Measurements from ENCODE around the gene TOMM34.

Gene TOMM34, protein sequence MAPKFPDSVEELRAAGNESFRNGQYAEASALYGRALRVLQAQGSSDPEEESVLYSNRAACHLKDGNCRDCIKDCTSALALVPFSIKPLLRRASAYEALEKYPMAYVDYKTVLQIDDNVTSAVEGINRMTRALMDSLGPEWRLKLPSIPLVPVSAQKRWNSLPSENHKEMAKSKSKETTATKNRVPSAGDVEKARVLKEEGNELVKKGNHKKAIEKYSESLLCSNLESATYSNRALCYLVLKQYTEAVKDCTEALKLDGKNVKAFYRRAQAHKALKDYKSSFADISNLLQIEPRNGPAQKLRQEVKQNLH

DNA sequence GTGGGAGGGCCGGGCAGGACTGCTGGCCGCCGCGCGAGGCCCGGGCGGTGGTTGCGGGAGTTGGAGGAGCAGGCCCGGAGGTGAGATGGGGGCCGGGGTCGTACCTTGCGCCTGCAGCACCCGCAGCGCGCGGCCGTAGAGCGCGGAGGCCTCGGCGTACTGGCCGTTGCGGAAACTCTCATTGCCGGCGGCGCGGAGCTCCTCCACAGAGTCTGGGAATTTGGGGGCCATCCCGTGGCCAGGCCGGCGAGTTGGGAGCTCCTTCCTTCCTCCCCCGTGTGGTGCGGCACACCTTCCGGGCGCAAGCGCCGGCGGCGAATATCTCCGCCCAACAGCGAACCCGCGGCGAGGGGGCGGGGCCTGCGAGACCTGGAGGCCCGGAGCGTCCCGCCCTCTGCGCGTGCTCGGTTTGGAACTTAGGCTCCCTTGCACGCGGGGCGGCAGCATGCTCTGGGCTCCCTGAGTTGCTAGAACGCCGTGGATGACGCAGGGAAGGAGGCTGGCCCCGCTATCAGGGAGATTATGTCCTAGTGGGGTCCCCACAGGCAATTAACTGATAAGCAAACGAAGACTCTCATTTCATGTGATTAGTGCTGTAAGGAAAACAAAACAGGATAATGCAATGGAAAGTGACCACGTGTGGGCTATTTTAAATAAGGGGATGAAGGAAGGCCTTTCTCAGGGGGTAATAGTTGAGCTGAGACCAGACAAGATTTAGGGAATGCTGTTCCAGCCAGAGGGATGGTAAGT, at the start of gene TOMM34:
Gene TOMM34, minus strand, starts transcription at position 295 of the 750 bp plus-strand sequence. Its CDS starts 64 bp downstream, at position 231.
- DNase-seq (ENCODE audit: low spot score), result peak; percentile 98

DNA sequence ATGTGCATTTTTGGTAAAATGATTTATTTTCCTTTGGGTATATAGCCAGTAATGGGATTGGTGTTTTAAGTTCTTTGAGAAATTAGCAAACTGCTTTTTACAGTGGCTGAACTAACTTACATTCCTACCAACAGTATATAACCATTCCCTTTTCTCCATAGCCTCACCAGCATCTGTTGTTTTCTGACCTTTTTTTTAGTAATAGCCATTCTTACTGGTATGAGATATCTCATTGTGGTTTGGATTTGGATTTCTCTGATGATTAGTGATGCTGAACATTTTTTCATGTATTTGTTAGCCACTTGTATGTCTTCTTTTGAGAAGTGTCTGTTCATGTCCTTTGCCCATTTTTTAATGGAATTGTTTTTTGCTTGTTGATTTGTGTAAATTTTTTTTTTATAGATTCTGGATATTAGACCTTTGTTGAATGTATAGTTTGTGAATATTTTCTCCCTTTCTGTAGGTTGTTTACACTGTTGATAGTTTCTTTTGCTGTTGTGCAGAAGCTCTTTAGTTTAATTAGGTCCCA, 48.4 kb upstream of the TOMM34 start:
- DNase-seq (ENCODE audit: low spot score), result no peak

DNA sequence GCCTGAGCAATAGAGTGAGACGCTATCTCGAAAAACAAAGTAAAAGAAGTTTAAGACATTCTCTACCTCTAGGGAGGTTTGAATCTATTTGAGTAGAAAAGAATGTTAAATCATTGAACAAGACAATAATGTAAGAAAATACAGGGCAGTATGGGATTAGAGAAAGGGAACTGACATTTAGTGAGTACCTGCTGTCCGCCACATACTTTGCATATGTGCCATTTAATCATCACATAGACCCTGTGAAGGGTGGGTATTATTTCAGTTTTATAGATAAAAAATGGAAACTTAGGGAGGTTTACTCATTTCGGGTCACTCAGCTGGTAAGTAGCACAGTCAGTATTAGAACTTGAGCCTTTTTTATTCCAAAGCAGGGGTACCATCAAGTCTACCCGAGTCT, 37.5 kb upstream of the TOMM34 start:
- DNase-seq (ENCODE audit: low spot score), result no peak

DNA sequence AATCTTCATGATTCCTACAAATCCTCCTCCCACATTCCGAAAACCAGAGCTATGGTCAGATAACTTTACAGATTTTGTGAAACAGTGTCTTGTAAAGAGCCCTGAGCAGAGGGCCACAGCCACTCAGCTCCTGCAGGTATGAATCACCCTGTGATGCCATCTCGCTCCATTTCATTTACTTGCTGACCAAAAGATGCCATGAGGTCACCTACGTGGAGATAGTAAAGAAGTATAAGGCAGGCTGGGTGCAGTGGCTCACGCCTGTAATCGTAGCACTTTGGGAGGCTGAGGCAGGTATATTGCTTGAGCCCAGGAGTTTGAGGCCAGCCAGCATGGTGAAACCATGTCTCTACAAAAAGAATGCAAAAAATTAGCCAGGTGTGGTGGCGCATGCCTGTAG, 37.0 kb upstream of the TOMM34 start:
- DNase-seq (ENCODE audit: low spot score), result no peak

DNA sequence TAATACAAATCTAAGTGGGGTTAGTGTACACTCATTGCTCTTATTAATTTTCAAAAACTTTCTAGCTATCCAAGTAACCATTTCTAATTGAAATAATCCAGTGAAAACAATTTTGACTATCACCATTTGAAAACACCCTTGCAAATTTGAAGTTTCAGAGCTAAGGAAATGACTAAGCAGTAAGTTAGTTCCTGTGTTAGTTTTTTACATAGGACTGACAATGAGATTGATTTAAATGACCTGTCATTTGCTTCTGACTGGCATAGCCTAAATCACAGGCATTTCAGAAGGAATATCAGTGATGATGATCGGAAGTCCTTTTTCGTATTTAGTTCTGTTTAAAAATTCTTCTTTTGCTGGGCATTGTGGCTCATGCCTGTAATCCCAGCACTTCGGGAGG, 33.1 kb upstream of the TOMM34 start:
- DNase-seq (ENCODE audit: low spot score), result no peak

DNA sequence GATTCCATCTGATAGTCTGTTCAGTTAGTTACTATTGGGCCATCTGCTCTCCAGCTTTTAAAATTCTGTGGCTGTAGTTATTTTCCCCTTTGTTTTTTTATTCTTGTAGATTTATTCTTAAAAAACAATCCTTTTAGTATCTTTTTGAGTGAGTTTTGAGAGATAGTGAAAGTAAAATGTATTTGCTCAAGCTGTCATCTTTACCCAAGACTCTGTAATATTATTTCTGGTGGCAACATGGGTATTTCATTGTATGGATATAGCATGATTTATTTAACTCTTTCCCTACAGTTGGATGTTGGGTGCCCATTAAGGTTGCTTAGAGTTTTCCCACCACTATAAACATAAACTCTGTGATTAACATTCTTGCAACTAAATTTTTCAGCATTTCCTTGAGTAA, 30.8 kb upstream of the TOMM34 start:
- DNase-seq (ENCODE audit: low spot score), result no peak

DNA sequence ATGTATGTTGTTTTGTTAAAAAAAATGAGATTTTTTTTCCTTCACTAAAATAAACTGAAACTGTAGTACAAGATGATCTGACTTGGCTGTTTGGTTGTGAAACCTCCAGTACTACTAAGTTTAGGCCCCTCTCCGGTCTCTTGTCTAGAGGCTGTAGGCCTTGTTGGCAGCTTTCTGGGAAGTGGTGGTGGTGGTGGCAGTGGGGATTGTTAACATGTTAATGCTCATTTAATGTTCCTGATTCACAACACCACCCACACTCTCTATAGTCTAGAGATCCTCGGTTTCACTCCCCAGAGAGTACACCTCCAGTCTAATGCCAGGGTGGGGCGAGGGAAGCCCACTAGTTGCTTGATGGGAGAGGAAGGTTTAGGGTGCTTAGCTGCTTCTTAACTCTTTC, 30.2 kb upstream of the TOMM34 start:
- DNase-seq (ENCODE audit: low spot score), result no peak

DNA sequence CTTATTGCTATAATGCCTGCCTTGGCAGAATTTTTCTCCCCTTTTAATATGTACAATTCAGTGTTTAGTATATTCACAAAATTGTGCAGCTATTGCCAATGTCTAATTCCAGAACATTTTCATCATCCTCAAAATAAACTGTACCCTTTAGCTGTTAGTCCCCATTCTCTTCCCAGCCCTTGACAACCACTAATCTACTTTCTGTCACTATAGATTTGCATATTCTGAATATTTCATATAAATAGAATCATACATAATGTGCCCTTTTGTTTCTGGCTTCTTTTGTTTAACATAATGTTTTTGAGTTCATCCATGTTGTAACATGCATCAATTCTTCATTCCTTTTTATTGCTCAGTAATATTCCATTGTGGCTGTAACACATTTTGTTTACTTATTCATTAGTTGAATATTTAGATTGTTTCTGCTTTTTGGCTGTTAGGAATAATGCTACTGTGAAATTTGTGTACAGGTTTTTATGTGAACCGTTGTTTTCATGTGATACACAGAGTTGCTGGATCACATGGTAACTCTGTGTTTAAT, 28.5 kb upstream of the TOMM34 start:
- DNase-seq (ENCODE audit: low spot score), result no peak

DNA sequence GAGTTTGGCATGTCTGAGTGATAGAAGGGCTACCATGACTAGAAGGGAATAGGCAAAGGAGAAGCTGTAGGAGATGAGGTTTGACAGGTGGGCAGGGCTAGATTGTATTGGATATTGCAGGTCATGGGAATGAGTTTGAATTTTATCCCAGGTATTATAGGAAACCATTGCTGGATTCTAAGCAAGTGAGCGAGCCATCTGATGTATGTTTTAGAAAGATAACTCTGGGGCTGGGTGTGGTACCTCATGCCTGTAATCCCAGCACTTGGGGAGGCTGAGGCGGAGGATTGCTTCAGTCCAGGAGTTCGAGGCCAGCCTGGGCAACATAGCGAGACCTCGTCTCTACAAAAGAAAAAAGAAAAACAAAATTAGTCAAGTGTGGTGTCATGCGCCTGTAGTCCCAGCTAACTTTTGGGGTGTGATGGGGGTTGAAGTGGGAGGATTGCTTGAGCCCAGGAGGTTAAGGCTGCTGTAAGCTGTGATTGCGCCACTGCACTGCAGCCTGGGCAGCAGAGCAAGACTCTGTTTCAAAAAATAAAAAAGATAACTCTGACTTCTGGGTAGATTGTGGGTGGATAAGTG, 23.0 kb upstream of the TOMM34 start:
- no peak for DNase-seq (ENCODE audit: low spot score)

DNA sequence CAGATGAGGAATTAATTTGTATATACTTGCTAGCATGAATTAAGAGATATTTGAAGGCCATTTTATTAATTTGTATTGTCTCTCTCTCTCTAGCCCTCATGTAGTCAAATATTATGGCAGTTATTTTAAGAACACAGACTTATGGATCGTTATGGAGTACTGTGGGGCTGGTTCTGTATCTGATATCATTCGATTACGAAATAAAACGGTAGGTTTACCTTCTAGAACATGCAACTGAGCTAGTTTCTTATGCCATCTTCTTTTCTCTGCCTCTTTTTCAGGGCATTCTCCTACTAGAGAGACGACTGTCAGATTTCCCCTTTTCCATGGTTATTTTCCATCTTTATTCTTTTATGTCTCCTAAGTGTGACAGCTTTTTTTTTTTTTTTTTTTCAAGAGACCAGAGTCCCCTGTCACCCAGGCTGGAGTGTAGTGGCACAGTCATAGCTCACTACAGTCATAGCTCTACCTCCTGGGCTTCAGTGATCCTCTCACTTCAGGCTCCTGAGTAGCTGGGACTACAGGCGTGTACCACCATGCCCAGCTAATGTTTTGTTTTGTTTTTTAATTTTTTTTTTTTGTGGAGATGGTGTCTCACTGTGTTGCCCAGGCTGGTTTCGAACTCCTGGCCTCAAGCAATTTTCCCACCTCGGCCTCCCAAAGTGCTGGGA, 21.7 kb upstream of the TOMM34 start:
- no peak for DNase-seq (ENCODE audit: low spot score)

DNA sequence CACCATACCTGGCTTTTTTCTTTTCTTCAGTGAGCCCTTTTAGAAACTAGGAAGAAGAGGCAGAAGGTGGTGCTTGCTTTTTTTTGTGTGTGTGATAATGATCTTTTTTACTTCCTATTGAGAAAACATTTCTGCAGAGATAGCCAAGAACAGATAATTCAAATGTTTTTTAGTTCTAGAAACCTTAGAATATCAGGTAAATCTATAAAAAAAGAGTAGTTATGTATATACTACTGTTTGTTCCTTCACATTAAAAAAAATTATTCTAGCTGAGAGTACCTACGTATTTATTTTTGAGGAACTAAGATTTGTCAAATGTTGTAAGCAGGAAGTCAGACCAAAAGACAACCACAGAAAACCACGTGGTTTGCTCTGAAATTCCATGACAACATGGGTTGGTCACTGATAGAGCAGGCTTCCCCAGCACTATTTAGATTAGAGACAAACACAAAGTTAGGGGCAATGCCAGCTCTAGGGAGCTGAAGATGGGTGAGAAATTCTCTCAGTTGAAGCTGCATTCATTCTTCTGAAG, 19.0 kb upstream of the TOMM34 start:
- no peak for DNase-seq (ENCODE audit: low spot score)

DNA sequence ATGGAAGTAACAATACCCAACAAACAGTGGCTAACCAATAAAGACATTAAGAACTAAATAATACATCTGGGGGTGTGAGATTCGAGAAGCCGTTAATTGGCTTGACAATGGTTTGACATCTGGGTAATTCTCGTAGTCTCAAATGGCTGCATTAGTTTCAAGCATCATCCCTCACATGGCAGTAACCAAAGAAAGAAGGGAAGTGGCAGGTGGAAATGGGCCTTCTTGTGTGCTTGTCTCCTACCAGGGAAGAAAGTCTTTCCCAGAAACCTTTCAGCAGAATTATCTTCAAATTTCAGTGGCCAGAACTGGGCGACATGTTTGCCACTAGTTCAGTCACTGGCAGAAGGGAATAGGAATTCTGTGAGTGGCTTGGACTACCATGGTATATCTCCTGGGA, 16.5 kb upstream of the TOMM34 start:
- no peak for DNase-seq (ENCODE audit: low spot score)

DNA sequence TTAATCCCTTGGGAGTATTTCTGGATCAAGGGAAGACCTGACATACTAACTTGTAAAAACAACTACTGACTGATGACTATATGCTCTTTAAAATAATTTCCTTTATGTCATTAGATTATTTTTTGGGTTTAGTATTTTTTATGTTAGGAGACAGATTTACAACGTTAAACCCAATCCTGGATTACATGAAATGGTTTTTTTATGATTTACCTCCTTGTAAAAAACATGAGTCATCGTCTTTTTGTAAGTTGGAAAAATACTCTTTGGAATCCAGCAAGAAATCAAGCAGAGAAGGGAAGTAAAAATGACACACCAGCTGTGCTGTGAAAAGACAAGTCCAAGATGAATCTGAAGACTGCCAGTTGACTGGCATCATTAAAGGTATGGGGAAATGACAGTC, 12.9 kb upstream of the TOMM34 start:
- no peak for DNase-seq (ENCODE audit: low spot score)

DNA sequence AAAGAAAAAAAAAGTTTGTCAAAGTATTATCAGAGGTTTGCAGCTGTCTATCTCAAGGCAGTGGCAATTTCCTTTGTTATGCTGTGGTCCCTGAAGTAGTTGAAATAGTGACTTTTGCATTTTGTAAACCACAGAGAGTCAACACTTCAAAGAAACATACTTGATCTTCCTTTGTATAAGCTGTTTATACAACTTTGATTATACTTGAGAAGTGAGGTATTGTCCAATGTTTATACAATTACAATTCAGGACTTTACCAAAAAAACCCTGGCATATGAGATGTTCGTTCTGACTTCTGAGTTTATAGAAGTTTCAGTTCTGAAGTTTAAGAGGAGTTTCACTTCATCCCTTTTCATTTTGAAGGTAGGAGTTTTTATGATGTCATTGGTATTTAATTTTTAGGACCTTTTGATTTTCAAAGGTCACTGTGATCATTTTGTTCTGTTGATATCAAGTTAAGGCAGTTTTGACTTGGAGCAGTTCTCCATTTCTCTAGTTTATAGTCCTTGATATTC, 10.1 kb upstream of the TOMM34 start:
- no peak for DNase-seq (ENCODE audit: low spot score)

DNA sequence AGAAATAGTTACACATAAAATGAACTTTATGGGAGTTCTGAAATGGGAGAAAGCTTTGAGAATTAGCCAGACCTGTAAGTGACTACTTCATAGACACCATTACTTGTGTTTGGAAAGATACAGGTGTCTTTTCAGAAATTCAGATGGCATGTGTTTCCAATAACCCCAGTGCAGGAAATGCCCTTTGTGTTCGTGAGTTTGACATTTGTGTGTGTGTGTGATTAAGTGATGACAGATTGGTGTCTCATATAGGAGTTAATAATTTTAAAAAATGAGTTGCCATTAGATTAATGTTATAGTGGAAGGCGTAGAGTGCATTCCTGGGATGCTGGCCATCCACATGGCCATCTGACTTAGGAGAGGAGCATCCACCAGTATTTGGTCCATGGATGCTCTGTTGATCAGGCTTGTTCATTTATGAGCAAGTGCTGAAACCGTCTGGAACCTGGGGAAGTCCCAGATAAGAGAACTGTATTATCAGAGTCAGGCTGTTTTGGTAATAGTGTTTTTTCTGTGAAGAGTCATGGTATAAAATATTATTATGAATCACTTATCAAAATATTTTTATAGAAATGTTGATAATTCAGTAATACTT, 9.2 kb upstream of the TOMM34 start:
- no peak for DNase-seq (ENCODE audit: low spot score)

DNA sequence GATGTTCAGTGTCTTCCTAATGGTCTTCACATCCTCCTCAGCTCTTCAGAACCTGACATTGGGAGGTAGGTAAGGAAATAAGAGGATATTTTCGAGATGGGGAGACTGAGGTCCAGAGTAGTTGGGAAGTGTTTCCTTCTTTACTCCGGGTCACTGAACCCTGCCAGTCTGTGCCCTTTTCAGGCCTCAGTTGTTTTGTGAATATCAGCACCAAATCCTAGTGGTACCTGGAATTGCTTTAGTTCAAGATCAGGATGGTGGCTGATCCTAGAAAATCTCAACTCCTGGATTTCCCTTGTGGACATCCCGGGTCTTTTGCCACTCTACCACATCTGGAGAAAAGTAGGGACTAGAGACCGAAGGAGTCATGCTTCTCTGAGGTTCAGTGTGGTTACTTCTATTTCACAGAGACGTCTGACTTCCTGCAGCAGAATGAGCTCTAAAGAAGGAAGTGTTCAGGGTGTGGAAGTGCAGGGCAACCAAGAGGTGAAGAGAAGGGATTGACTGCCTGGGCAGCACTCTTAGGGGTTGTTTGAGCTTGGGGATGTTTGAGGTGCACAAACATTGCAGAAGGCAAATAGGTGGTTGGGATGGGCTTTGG, 7.1 kb upstream of the TOMM34 start:
- no peak for DNase-seq (ENCODE audit: low spot score)

DNA sequence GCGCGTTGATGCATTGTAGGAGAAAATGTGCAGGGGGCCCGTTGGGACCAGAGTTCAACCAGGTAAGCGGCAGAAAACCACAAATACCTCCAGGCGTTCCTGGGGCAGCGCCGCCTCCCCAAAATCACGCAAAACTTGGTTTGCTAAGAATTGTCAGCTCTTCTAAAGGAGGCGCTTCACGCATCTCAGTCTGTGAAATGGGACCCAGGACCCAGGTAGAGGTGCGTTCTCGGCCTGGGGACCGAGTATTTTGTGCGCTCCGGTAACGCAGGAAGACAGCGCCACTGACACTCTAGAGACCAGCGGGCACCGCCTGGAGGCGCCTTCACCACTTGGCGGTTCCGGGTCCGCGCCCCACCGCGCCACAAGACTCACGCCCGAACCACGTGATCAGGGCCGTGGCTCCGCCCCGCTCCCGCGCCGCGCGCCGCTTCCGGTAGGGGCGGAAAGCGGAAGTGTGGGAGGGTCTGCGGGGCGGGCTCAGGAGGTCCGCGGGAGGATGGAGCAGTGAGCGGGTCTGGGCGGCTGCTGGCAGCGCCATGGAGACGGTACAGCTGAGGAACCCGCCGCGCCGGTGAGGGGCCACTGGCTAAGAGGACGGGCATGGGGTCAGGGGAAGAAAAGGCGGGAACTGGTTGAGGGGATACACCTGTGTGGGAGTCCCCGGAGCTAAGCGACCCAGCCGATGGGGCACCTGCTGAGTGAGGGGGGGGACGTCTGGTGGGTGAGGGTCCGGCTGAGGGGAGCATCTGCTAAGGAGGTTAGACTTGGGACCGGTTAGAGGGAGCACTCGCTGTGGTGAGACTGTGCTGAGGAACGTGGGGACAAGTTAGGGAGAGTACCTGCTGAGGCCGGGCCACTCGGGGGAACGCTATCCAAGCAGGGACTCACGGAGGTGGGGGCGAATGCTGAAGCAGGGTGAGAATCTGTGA, 6.1 kb upstream of the TOMM34 start, which contains the start of gene STK4:
Gene STK4, plus strand, starts transcription at position 483 of the 932 bp plus-strand sequence. Its CDS starts 57 bp downstream, at position 540.
- DNase-seq (ENCODE audit: low spot score), result peak; percentile 97

DNA sequence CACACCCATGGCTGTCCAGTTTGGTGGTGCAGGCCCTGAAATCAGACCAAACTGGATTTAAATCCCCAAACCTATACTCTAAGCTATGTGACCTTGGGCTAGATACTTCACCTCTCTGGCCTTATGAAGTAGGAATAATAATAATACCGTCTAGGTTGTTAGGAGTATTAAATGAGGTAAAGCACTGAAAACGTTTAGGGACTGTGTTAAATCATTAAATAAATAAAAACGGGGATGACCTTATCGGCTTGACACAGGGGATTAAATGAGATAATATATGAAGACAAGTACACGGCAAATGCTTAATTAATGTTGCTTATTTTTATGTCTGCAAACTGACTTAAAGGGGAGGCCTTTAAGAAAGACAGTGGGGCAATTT, 5.4 kb upstream of the TOMM34 start:
- no peak for DNase-seq (ENCODE audit: low spot score)

DNA sequence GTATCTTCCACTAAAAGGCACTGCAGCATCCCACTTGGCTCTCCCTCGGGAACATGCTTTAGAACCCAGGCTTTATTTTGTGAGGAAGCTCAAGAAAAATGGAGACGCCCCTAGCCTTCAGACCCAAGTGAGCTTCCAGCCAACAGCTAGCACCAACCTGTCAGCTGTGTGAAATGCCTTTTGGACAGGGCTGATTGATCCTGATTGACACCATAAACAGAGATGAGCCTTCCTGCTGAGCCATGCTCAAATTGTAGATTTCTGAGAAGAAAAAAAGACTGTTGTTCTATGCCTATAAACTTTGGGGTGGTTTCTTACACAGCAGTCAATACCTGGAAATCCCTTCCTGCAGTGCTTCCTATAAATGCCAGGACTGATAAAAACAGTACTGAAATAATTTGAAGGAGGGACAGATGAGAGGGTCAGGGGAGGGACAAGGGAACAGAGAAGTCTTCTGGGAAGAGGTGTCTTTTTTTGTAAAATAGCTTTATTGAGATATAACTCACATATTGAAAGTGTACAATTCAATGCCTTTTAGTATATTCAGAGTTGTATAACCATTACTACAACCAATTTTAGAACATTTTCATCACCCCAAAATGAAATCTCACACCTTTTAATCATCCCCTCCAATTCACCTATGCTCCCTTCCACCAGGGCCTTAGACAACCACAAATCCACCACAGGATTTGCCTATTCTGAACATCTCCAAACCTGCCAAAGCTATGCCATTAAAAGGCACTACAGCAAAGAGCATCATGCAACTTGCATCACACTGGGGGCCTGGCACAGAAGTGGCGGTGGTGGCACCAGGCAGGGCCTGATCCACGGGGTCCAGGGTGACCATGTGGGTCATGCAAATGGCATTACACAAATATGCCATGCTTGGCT, 3.4 kb upstream of the TOMM34 start:
- DNase-seq (ENCODE audit: low spot score), result no peak

Measured in D341Med (cell line).